Esophagus squamous epithelium (tissue), 5 donors: Measurements from ENCODE around the gene B9D2. TPM values are rescaled to one million over a fixed set of nuclear protein-coding genes. Genes with fewer than 3 reads are reported as not detected.

Experiments used
- DNase-seq: peaks from one replicate; lab custom pipeline; 2025; lab: John Stamatoyannopoulos, UW
- H3K27ac ChIP-seq, 4 donors: fragments of 200-600 bp; sonication (generic); one replicate each; pipeline ENCODE4 v1.5.1; 2016 to 2019; ENCODE audit warnings: mild to moderate bottlenecking in 1 of 4
- H3K27me3 ChIP-seq, 4 donors: fragments of 200-600 bp; sonication (generic); 1 replicate in 3 of 4; 2 replicates in 1 of 4; pipeline versions ENCODE4 v1.5.1 to v1.6.0; 2017 to 2021; ENCODE audit warnings: antibody characterized with exemption in 1 of 4
- H3K36me3 ChIP-seq, 3 donors: fragments of 200-600 bp; sonication (generic); one replicate each; pipeline ENCODE4 v1.5.1; 2016 to 2019
- H3K4me1 ChIP-seq, 3 donors: fragments of 200-600 bp; sonication (generic); one replicate each; pipeline ENCODE4 v1.5.1; 2017 to 2019
- H3K4me3 ChIP-seq, 4 donors: fragments of 200-600 bp; sonication (generic); 1 replicate in 3 of 4; 2 replicates in 1 of 4; pipeline ENCODE4 v1.5.1; 2016 to 2019; ENCODE audit warnings: mild to moderate bottlenecking in 2 of 4, moderate library complexity in 1 of 4
- H3K9me3 ChIP-seq, 3 donors: fragments of 200-600 bp; sonication (generic); one replicate each; pipeline ENCODE4 v1.5.1; 2016 to 2019
- POLR2A ChIP-seq, 4 donors: fragments of 450-650 bp; IDR thresholded peaks; one replicate each; pipeline ENCODE4 v1.6.1; 2017; ENCODE audit warnings: antibody characterized with exemption in 4 of 4, mild to moderate bottlenecking in 4 of 4, moderate library complexity in 3 of 4
- WGBS, 2 donors: methylation state at CpG; one replicate each; pipeline ENCODE4 v1.1.5; 2018; 5-methylcytosine and 5-hydroxymethylcytosine counted together
- intact Hi-C: fragments of 100-400 bp; cut with DNase I; formaldehyde crosslinking; loops from one replicate; pipeline ENCODE4 v1.15.0; 2022
- total RNA-seq, 4 donors: library from RNA; depleted of rRNA; stranded (reverse); fragments of >200 nt; gene quantifications; one replicate each; pipeline ENCODE4 v1.1.0, GENCODE V29; 2016
- TF ChIP-seq, protein P1 (sequence below), 6 experiments: fragments of 450-650 bp in 4 of 6; fragments of 200-600 bp in 2 of 6; sonication (generic) in 2 of 6; IDR thresholded peaks; one replicate each; pipeline ENCODE4 v1.5.1; 2016 to 2019; ENCODE audit warnings: antibody characterized with exemption in 6 of 6, mild to moderate bottlenecking in 4 of 6, moderate library complexity in 4 of 6
- donor health status: DM: yes; HTN: yes; CAD: no.

B9D2 gene
- total RNA-seq, 4 donors from 2014 or later, result 2.5 to 4.6 (median 3.7) TPM

DNA sequence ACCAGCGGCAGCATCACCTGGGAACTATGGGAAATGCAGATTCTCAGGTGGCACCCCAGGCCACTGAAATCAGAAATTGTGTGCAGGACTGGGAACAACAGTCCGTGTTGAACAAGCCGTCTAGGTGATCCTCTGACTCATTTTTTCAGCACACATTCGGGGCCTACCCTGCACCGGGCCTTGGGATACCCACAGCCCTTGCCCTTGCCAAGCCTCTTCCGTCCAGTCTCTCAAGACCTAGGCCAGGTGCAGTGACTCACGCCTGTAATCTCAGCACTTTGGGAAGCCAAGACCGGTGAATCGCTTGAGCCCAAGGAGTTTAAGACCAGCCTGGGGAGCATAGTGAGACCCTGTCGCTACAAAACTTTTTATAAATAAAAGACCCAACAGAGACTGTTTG is 28.5 kb downstream of the B9D2 start:
- WGBS, 2 donors, result 79 to 80% methylated on average over 8 to 10 of the region's 10 CpGs
- no peak overlapping the region for H3K27ac ChIP-seq

DNA sequence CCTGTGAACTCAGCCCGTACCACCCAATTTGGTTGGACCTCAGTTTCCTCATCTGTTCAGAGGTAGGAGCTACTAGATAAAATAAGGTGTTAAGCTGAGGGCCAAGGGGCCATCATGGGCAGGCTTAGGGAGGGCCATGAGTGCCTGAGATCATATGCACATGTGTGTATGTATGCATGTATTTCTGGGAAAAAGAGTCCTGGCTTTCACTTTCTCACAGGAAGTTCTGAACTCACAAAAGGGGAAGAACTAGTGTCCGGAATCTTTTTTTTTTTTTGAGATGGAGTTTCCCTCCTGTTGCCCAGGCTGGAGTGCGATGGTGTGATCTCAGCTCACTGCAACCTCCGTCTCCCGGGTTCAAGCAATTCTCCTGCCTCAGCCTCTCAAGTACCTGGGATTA is 29.2 kb downstream of the B9D2 start:
- peak overlapping the region in 1 of 4 donors; percentile 36 for H3K27ac ChIP-seq
- H3K4me3 ChIP-seq, result no peak overlapping the region
- WGBS, 2 donors, result 69 to 75% methylated on average over 4 to 5 of the region's 5 CpGs
- H3K9me3 ChIP-seq, result no peaks in the 10 kb centered on the region
- H3K4me1 ChIP-seq, result peaks cover 0 to 20% (median 0%) of the 10 kb centered on the region in 3 donors
- TF ChIP-seq POLR2A (IDR thresholded peaks at IDR 0.05), result no peak
- TF ChIP-seq, protein P1, sequence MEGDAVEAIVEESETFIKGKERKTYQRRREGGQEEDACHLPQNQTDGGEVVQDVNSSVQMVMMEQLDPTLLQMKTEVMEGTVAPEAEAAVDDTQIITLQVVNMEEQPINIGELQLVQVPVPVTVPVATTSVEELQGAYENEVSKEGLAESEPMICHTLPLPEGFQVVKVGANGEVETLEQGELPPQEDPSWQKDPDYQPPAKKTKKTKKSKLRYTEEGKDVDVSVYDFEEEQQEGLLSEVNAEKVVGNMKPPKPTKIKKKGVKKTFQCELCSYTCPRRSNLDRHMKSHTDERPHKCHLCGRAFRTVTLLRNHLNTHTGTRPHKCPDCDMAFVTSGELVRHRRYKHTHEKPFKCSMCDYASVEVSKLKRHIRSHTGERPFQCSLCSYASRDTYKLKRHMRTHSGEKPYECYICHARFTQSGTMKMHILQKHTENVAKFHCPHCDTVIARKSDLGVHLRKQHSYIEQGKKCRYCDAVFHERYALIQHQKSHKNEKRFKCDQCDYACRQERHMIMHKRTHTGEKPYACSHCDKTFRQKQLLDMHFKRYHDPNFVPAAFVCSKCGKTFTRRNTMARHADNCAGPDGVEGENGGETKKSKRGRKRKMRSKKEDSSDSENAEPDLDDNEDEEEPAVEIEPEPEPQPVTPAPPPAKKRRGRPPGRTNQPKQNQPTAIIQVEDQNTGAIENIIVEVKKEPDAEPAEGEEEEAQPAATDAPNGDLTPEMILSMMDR (IDR thresholded peaks at IDR 0.05), result no peak
- DNase-seq, result no peak
- intact Hi-C loops, result no loop called here
- peaks cover 0 to 84% (median 22%) of the 10 kb centered on the region in 3 donors for H3K36me3 ChIP-seq
- no peaks in the 10 kb centered on the region for H3K27me3 ChIP-seq

More for the DNA sequence above, 28.5 kb downstream of the B9D2 start:
- DNase-seq, result no peak
- intact Hi-C loops, result no loop called here
- no peaks in the 10 kb centered on the region for H3K9me3 ChIP-seq
- no peaks in the 10 kb centered on the region for H3K27me3 ChIP-seq
- H3K36me3 ChIP-seq, result peaks cover 0 to 84% (median 24%) of the 10 kb centered on the region in 3 donors
- peaks cover 0 to 15% (median 0%) of the 10 kb centered on the region in 3 donors for H3K4me1 ChIP-seq
- H3K4me3 ChIP-seq, result no peak overlapping the region
- TF ChIP-seq POLR2A (IDR thresholded peaks at IDR 0.05), result no peak
- TF ChIP-seq, protein P1 (IDR thresholded peaks at IDR 0.05), result no peak

DNA sequence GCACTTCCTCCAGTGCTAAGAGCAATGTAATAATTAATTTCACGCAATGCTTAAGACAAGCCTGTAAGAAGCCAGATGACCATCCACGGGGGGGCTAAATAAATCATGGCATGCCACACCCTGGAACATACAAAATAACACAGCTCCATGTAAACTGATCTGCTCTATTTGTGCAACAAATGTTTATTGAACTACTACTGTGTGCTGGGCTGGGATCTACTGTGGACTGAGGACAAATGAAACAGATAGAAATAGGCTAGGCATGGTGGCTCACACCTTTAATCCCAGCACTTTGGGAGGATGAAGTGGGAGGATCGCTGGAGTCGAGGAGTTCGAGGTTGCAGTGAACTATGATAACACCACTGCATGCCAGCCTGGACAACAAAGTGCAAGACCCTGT is 31.5 kb downstream of the B9D2 start:
- no peak for DNase-seq
- TF ChIP-seq, protein P1 (IDR thresholded peaks at IDR 0.05), result no peak
- TF ChIP-seq POLR2A (IDR thresholded peaks at IDR 0.05), result no peak
- no peak overlapping the region for H3K27ac ChIP-seq
- no peaks in the 10 kb centered on the region for H3K9me3 ChIP-seq
- intact Hi-C loops, result no loop called here
- WGBS, 2 donors, result 84 to 88% methylated on average over 5 of the region's 5 CpGs
- peaks cover 18 to 41% (median 21%) of the 10 kb centered on the region in 3 donors for H3K4me1 ChIP-seq
- no peaks in the 10 kb centered on the region for H3K27me3 ChIP-seq
- H3K36me3 ChIP-seq, result peaks cover 0 to 69% (median 12%) of the 10 kb centered on the region in 3 donors
- H3K4me3 ChIP-seq, result no peak overlapping the region

DNA sequence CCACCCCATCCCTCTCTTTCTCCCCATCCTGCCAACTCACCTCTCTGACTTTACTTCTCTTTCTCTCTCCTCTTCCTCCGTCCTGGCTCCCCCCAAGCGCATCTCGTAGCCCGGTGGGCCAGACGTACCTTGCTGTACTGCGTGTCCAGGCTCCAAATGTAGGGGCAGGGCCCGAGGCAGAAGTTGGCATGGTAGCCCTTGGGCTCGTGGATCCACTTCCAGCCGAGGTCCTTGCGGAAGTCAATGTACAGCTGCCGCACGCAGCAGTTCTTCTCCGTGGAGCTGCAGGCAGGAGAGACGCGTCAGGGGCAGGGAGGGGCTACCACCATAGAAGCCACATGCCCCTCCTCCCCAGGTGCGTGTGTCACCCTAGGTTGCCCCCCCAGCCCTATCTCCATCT is 31.9 kb downstream of the B9D2 start:
- TF ChIP-seq POLR2A (IDR thresholded peaks at IDR 0.05), result no peak
- TF ChIP-seq, protein P1 (IDR thresholded peaks at IDR 0.05), result no peak
- no peaks in the 10 kb centered on the region for H3K27me3 ChIP-seq
- no peak overlapping the region for H3K4me3 ChIP-seq
- no peaks in the 10 kb centered on the region for H3K9me3 ChIP-seq
- peaks cover 0 to 64% (median 12%) of the 10 kb centered on the region in 3 donors for H3K36me3 ChIP-seq
- WGBS, 2 donors, result 87 to 95% methylated on average over 7 to 14 of the region's 16 CpGs
- intact Hi-C loops, result no loop called here
- no peak for DNase-seq
- no peak overlapping the region for H3K27ac ChIP-seq
- H3K4me1 ChIP-seq, result peaks cover 21 to 46% (median 26%) of the 10 kb centered on the region in 3 donors

DNA sequence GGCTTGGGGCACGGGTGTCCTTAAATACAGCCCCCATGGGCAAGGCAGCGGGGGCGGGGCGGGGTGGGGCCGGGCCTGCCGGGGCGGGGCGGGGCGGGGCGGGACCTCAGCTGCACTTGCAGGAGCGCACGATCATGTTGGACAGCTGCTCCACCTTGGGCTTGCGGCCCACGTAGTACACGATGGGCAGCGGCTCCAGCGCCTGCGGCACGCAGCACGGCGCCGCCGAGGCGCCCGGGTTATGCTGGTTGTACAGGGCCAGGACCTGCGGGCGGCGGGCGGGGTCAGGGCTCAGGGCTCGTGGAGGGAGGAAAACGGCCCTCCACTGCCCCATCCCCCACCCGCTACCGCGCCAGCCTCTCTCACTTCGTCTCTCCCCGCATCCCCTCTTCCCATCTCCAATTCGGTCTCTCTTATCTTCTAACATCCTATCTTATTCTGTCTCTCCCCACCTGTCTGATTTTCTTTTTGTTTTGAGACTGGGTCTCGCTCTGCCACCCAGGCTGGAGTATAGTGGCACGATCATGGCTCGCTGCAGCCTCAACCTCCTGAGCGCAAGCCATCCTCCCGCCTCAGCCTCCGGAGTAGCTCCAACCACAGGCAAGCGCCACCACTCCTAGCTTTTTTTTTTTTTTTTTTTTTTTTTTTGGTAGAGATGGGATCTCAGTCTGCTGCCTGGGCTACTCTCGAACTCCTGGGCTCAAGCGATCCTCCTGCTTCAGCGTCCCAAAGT is 32.8 kb downstream of the B9D2 start:
- Histone ChIP-seq H3K4me1 (peaks cover 30 to 55% (median 35%) of the 10 kb centered on the region in 3 donors), H3K27ac (no peak overlapping the region), H3K4me3 (no peak overlapping the region), H3K9me3 (no peaks in the 10 kb centered on the region), H3K36me3 (peaks cover 0 to 57% (median 12%) of the 10 kb centered on the region in 3 donors), H3K27me3 (no peaks in the 10 kb centered on the region)
- TF ChIP-seq, protein P1 (IDR thresholded peaks at IDR 0.05), result no peak
- TF ChIP-seq POLR2A (IDR thresholded peaks at IDR 0.05), result no peak
- DNase-seq, result no peak
- 85 to 87% methylated on average over 20 to 29 of the region's 47 CpGs for WGBS, 2 donors
- intact Hi-C loops, result no loop called here
